Measurements from ENCODE around the gene NOX3.
"Not testable (repeated sequence)": the region's sequence is repeated elsewhere in the genome, so short reads cannot be mapped to it uniquely, and the experiment has no call there.

The NOX3 gene

GRCh38 chr6:155455766-155456165 lies at the start of gene NOX3:
Gene NOX3, minus strand, starts transcription at chr6:155455839. Its CDS starts 39 bp downstream, at chr6:155455800.
- no peak for ATAC-seq
- no peak for DNase-seq

GRCh38 chr6:155504848-155505607 lies 49.4 kb upstream of the NOX3 start:
- ATAC-seq: no peak

GRCh38 chr6:155502393-155502792 lies 46.8 kb upstream of the NOX3 start:
- no peak for ATAC-seq
- no peak for DNase-seq

More at GRCh38 chr6:155504848-155505607, 49.4 kb upstream of the NOX3 start:
- DNase-seq: no peak

- ATAC-seq: no peak
- DNase-seq: no peak
Measured at GRCh38 chr6:155499574-155499973, 43.9 kb upstream of the NOX3 start.

- no peak for DNase-seq
- no peak for ATAC-seq
Measured at GRCh38 chr6:155498370-155498769, 42.7 kb upstream of the NOX3 start.

- ATAC-seq (no peak), DNase-seq (no peak)
Measured at GRCh38 chr6:155497273-155497672, 41.6 kb upstream of the NOX3 start.

GRCh38 chr6:155495011-155495768 lies 39.6 kb upstream of the NOX3 start:
- DNase-seq (no peak), ATAC-seq (no peak)

- DNase-seq (no peak), ATAC-seq (peak; percentile 85)
Measured at GRCh38 chr6:155493694-155494143, 38.1 kb upstream of the NOX3 start.

- ATAC-seq: no peak
- DNase-seq: no peak
Measured at GRCh38 chr6:155493026-155493693, 37.5 kb upstream of the NOX3 start.

GRCh38 chr6:155492061-155492735 lies 36.6 kb upstream of the NOX3 start:
- ATAC-seq (no peak), DNase-seq (no peak)

GRCh38 chr6:155491421-155491820 lies 35.8 kb upstream of the NOX3 start:
- ATAC-seq: no peak
- DNase-seq: no peak

- not testable (repeated sequence) for DNase-seq, ATAC-seq
Measured at GRCh38 chr6:155488197-155488596, 32.6 kb upstream of the NOX3 start.

GRCh38 chr6:155487371-155488130 lies 31.9 kb upstream of the NOX3 start:
- DNase-seq: no peak
- ATAC-seq: no peak

- no peak for DNase-seq
- no peak for ATAC-seq
Measured at GRCh38 chr6:155486721-155487294, 31.2 kb upstream of the NOX3 start.

- ATAC-seq (no peak), DNase-seq (no peak)
Measured at GRCh38 chr6:155485756-155486155, 30.1 kb upstream of the NOX3 start.

GRCh38 chr6:155483858-155484257 lies 28.2 kb upstream of the NOX3 start:
- DNase-seq: no peak
- no peak for ATAC-seq

- DNase-seq (no peak), ATAC-seq (no peak)
Measured at GRCh38 chr6:155481215-155481614, 25.6 kb upstream of the NOX3 start.

- DNase-seq (no peak), ATAC-seq (no peak)
Measured at GRCh38 chr6:155473741-155474140, 18.1 kb upstream of the NOX3 start.

- ATAC-seq (no peak), DNase-seq (no peak)
Measured at GRCh38 chr6:155472886-155473285, 17.2 kb upstream of the NOX3 start.

- not testable (repeated sequence) for ATAC-seq, DNase-seq
Measured at GRCh38 chr6:155470979-155471616, 15.5 kb upstream of the NOX3 start.

- not testable (repeated sequence) for DNase-seq, ATAC-seq
Measured at GRCh38 chr6:155468543-155468942, 12.9 kb upstream of the NOX3 start.

All from stimulated activated naive CD8-positive, alpha-beta T cell treated with anti-CD3 and anti-CD28 coated beads, Interleukin-15, Interleukin-2, amounts not matched to agents 100 U/mL and 50 U/mL, for 24 hours (primary cell).